Stimulated activated effector memory CD8-positive, alpha-beta T cell treated with anti-CD3 and anti-CD28 coated beads, Interleukin-12 subunit alpha, Interleukin-12 subunit beta, amount 100 ng/mL, for 72 hours (primary cell): ENCODE results near the gene MRPL55.
A peak's percentile ranks its signal among the peaks of the same experiment; 100 is the strongest.

ENCODE experiments used
- ATAC-seq: fragments of 150-1000 bp; cut with Tn5 transposase; 2 replicates; pipeline ENCODE4 v1.10.0; 2021
- DNase-seq, 2 donors: peaks; one replicate each; pipeline ENCODE4 v3.0.0; 2021 to 2022; ENCODE audit warnings: low spot score in 2 of 2
- H3K27ac Mint-ChIP-seq: one replicate; pipeline ENCODE4 v1.8.0; 2022; ENCODE audit warnings: mild to moderate bottlenecking, mixed read lengths
- H3K36me3 Mint-ChIP-seq: one replicate; pipeline ENCODE4 v1.8.0; 2022; ENCODE audit warnings: mild to moderate bottlenecking, mixed read lengths
- H3K4me1 Mint-ChIP-seq: one replicate; pipeline ENCODE4 v1.8.0; 2022; ENCODE audit warnings: mixed read lengths
- H3K4me3 Mint-ChIP-seq: one replicate; pipeline ENCODE4 v1.8.0; 2022; ENCODE audit warnings: mild to moderate bottlenecking, mixed read lengths
- H3K9me3 Mint-ChIP-seq: one replicate; pipeline ENCODE4 v1.8.0; 2022; ENCODE audit warnings: mixed read lengths

The MRPL55 gene

DNA sequence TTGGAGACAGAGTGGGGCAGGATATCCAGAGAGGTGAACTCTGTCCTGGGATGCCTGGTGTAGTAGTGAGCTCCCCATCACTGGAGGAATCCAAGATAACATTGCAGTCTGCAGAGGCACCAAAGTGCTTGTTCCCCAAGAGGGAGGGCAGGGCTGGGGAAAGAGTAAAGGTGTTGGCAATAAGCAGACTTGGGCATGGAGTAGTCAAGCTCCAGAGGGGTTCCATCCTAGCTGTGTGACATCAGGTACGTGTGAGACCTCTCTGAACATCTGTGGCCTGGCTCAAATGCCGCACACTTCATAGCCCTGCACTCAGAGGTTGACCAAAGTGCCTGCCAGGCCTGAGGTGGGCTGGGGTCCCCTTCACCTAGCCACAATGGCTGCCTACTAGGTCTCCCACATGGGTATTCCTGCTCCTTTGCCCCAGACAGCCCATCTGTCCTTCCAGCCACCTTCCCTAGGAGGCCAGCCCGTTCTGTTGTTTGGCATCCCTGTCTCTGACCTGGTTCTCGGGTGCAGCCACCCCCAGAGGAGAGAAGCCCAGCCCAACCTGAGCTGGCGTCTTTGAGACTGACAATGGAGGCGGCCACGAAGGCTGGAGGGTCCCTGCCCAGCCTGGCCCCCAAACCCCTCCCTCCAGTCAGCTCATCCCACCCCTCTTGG is 29.4 kb downstream of the MRPL55 start:
- ATAC-seq (no peak), DNase-seq (no peak)
- H3K36me3 Mint-ChIP-seq: peaks cover 35% of the 10 kb centered on the region
- H3K9me3 Mint-ChIP-seq: no peaks in the 10 kb centered on the region
- peaks cover 32% of the 10 kb centered on the region for H3K4me1 Mint-ChIP-seq
- H3K4me3 Mint-ChIP-seq: no peak overlapping the region
- H3K27ac Mint-ChIP-seq: no peak overlapping the region

DNA sequence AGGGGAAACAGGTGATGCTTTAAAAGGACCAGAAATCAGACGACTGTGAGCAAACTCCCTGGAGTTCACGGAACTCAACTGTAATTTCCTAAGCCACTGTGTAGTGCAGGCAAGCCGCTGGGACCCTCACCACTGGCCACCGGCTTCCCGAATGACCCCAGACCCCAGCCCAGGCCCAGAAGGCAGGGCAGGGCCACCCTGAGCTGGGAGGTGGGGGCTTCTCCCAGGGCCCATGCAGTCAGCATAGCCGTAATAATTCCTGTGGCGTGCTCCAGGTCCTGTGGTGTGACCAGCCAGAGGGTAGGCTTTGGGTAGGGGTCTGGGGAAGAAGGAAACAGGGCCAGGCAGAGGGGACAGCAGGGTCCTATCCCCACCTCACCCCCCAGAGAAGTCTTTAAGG is 30.1 kb downstream of the MRPL55 start:
- H3K27ac Mint-ChIP-seq: no peak overlapping the region

DNA sequence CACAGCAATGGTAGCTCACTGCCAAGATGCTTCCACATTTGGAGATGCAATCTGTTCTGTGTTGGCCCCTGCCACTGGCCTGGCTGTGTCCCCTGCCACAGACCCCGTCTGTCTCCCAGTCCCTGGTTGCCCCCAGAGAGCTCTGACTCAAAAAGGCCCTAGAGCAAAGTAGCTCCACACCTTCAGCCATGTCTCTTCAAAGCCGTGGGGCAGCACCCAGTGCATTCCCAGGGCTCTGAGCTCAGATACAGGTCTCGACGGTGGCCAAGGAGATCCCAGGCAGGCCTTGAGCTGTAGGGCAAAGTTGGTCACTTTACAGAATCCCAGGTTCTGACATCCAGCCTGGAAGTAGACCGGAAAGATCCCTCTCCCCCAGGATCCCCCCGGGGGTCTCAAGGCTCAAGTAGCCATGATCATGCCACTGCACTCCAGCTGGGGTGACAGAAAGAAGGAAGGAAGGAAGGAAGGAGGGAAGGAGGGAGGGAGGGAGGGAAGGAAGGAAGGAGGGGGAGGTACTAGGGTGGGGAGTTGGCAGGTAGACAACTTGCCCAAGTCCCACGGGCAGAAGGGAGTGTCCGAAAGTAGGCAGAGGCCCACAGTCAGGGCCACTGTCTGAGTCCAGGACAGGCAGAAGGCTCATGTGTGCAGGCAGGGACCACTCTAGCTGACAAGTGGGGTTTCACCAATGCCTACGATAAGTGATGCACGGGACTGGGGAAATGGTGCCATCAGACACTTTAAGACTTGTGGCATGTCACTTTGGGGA is 31.4 kb downstream of the MRPL55 start:
- Mint-ChIP-seq H3K27ac (no peak overlapping the region), H3K36me3 (peaks cover 15% of the 10 kb centered on the region), H3K4me1 (peaks cover 34% of the 10 kb centered on the region), H3K4me3 (no peak overlapping the region), H3K9me3 (no peaks in the 10 kb centered on the region)
- DNase-seq (no peak), ATAC-seq (no peak)

More for the DNA sequence above, 30.1 kb downstream of the MRPL55 start:
- Mint-ChIP-seq H3K4me3 (no peak overlapping the region), H3K36me3 (peaks cover 28% of the 10 kb centered on the region), H3K9me3 (no peaks in the 10 kb centered on the region), H3K4me1 (peaks cover 30% of the 10 kb centered on the region)
- ATAC-seq (no peak), DNase-seq (no peak)

DNA sequence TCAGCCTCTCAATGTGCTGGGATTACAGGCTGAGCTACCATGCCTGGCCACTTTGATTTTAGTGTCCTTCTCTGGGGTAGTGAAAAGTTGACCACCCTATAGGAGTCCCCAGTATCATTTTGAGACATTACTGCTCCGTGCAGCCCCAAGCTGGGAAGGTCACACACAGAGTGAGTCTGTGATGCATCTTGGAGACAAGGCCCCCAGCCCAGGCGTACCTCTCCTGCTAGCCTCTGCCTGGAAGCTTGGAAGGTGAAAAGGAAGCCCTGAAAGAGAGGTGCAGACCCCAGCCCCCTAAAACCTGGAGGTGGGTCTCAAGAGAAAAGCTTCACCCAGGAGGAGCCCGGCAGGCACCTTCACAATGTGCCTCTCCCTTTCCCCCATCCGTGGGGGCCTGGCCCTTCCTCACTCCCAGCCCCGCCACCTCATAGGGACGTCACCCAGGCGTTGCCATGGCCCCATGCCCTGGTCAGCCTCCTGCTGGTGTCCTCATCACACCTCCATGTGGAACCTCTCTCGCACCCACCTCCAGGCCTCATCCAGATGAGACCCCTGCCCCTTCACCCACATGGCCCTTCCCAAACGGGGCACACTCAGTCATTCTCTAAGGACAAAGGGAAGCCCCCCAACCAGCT is 32.2 kb downstream of the MRPL55 start:
- ATAC-seq: no peak
- Mint-ChIP-seq H3K9me3 (no peaks in the 10 kb centered on the region), H3K4me3 (no peak overlapping the region), H3K4me1 (peaks cover 35% of the 10 kb centered on the region), H3K36me3 (peaks cover 10% of the 10 kb centered on the region), H3K27ac (no peak overlapping the region)
- DNase-seq: no peak

DNA sequence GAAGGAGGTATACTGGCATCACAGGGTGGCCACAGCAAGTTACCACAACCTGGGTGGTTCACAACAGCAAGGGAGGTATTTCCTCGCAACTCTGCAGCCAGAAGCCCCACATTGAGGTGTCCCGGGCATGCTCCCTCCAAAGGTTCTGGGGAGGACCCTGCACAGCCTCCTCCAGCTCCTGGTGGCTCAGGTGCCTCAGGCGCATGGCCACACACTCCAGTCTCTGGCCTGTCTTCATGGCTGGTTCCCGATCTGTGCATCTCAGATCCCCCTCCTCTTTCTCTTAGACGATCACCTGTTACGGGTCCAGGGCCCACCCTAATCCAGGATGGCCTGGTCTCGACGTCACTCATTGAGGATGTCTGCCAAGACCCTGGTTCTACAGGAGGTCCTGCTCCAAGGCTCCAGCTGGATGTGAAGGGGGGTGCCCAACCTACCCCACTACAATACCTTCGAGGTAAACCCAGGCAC is 33.3 kb downstream of the MRPL55 start:
- Mint-ChIP-seq H3K9me3 (no peaks in the 10 kb centered on the region), H3K27ac (no peak overlapping the region), H3K4me1 (peaks cover 24% of the 10 kb centered on the region), H3K4me3 (no peak overlapping the region), H3K36me3 (peaks cover 10% of the 10 kb centered on the region)
- ATAC-seq (no peak), DNase-seq (no peak)

DNA sequence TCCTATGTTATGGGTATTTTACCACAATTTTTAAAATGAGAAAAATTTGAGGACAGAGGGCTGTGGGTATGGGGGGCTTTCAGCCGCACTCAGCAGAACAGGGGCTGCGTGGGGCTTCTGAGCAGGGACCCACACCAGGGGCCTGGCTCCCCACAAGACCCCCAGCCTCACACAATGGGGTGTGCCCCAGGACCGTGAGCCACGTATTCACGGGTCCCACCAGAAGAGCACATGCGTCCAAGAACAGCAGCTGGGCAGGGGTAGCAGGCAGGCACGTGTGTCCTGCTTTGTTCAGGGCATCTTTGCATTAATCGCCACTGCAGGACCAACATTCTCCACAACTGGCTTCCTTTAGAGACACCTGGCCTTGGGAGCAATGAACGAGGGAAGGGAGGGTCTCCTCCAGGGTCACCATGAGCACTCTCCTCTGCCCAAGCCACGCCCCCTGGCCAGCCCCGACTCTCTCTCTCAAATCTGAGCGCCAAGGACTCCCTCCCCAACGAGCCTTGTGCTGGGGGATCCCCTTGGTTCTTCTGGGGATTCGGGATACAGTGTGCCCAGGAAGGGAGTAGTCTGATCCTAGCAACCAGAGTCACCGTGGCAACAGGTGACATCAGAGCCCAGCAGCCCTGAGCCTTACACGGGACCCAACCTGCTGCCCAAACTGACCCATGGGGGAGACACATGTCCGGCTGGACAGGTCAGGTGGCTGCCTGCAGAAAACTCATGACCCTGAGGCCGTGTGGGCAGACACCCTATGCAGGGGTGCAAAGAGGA is 34.0 kb downstream of the MRPL55 start:
- H3K27ac Mint-ChIP-seq: no peak overlapping the region
- no peaks in the 10 kb centered on the region for H3K9me3 Mint-ChIP-seq
- H3K4me1 Mint-ChIP-seq: peaks cover 24% of the 10 kb centered on the region
- no peak for ATAC-seq
- no peak overlapping the region for H3K4me3 Mint-ChIP-seq
- peaks cover 10% of the 10 kb centered on the region for H3K36me3 Mint-ChIP-seq
- no peak for DNase-seq

DNA sequence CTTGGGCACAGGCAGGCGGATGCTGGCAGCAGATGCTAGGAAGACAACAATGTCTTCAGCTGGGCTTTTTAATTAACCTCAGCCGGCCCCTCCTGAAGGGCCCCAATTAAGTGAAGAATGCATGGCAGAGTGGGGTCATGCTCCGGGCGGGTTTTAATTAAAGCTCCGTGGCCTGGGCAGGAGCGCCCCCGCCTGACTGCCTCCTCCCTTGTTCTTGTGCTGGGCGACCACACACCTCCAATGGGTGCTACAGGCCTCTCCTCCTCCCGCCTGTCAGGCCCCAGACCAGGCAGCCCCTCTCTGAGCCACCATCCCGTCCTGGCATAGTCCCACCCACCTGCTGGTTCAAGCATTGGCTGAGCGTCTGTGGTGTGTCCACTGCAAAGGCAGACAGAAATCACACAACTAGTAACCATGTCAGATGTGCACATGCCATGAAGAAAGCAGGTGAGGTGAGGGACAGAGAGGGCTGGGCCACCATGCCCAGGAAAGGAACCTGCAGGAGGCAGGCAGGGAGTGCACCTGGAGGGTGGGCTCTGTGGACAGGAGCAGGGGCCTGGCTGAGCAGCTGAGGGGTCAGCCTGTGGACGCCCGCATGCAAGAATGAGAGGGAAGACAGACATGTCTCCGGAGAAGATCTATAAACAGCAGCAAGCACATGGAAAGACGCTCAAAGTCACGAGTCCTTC is 35.1 kb downstream of the MRPL55 start:
- Mint-ChIP-seq H3K4me1 (peaks cover 24% of the 10 kb centered on the region), H3K9me3 (no peaks in the 10 kb centered on the region), H3K36me3 (peaks cover 4% of the 10 kb centered on the region), H3K27ac (no peak overlapping the region), H3K4me3 (no peak overlapping the region)
- DNase-seq (no peak), ATAC-seq (peak; percentile 37)

DNA sequence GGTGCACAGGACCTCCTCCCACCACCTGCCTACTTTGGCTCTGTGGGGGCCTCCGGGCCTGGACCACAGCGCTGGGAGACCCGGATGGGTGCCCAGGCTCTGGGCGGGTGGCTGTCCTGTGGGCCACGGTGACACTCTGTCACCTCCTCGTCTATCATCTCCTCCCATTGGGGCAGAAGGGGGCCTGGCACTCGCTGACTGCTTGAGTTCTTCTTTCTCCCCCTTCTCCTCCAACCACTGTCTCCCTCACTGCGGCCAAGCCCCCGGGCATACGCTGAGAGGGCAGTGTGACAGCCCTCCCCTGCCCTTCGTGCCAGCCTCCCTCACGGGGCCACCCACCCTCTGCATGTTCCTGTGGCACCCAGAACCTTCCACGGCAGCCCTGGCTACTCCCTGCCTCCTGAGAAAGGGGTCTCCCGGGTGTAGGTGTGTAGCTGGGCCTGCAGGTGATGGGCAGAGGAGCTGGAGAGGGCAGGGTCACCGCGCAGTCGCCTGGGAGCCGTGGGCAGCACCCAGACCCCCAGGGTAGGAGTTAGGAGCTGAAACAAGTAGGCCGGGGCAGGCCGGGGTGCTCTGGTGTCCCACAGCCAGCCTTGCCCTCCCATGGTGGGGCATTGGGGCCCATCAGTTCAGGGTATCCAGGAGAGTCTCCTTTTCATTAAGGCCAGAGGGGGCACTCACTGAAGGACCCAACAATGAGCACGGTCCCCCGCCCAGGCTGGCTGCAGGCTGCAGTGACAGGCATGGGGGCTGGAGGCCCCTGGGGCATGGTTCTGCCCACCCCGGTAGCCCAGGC is 35.8 kb downstream of the MRPL55 start:
- Mint-ChIP-seq H3K4me3 (no peak overlapping the region), H3K36me3 (no peaks in the 10 kb centered on the region), H3K9me3 (no peaks in the 10 kb centered on the region), H3K27ac (no peak overlapping the region), H3K4me1 (peaks cover 24% of the 10 kb centered on the region)
- DNase-seq: no peak
- ATAC-seq: no peak

DNA sequence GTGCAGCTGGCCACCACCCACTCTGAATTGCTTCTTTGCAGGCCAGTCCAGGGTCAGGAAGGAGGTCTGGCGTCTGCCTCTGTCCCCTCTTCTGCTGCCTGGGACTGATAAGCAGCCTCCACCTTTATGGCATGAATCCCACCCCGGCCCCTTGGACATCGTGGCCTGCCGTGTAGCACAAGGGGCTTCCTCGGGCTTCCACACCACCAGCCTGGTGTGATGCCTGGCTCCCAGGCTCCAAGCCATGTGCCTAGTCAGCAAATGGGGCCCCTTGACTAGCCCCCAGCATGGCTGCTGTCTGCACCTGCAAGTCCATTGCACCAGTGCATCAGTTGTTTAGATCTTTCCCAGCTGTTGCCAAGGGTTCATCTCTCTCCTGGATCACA is 36.4 kb downstream of the MRPL55 start:
- no peak for ATAC-seq
- H3K27ac Mint-ChIP-seq: no peak overlapping the region
- peaks cover 20% of the 10 kb centered on the region for H3K4me1 Mint-ChIP-seq
- no peak for DNase-seq
- H3K36me3 Mint-ChIP-seq: no peaks in the 10 kb centered on the region
- H3K4me3 Mint-ChIP-seq: no peak overlapping the region
- H3K9me3 Mint-ChIP-seq: no peaks in the 10 kb centered on the region

DNA sequence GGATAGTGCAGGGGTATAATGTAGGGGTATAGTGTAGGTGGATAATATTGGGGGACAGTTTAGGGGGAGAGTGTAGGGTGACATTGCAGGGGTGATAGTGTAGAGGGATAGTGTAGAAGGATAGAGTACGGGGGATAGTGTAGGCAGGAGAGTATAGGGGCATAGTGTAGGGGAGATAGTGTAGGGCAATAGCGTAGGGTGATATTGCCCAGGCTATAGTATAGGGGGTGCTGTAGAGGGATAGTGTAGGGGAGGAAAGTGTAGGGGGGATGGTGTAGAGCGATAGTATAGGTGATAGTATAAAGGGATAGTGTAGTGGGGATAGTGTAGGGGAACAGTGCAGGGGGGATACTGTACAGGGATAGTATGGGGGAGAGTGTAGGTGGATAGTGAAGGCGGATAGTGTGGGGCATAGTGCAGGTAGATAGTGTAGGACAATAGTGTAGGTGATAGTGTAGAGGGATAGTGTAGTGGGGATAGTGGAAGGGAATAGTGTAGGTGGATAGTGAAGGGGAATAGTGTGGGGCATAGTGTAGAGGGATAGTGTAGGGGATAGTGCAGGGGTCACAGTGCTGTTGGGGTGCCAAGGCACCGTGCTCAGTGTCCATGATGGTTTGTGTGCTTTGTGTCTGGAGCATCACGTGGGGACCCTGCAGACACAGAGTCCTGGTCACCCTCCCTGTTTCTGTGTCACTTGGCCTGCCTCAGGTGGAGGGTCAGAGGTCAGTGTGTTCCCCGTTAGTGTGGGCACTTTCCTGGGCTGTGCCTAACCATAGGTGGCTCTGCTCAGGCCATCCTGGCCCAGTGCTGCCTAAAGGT is 37.1 kb downstream of the MRPL55 start:
- no peaks in the 10 kb centered on the region for H3K9me3 Mint-ChIP-seq
- no peak overlapping the region for H3K27ac Mint-ChIP-seq
- H3K4me3 Mint-ChIP-seq: no peak overlapping the region
- DNase-seq (no peak), ATAC-seq (peak; percentile 29)
- H3K36me3 Mint-ChIP-seq: no peaks in the 10 kb centered on the region
- peaks cover 14% of the 10 kb centered on the region for H3K4me1 Mint-ChIP-seq

DNA sequence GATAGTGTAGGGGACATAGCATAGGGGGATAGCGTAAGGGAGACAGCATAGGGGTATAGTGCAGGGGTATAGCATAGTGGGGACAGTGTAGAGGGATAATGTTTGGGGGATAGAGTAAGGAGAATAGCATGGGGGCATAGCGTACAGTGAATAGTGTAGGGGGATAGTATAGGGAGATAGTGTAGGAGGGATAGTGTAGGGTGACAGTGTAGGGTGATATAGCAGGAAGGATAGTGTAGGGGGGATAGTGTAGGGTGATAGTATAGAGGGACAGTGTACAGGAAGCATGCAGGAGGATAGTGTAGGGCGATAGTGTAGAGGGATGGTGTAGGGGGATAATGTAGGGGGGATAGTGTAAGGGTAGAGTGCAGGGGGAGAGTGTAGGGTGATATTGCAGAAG is 38.2 kb downstream of the MRPL55 start:
- DNase-seq: no peak
- ATAC-seq: no peak

DNA sequence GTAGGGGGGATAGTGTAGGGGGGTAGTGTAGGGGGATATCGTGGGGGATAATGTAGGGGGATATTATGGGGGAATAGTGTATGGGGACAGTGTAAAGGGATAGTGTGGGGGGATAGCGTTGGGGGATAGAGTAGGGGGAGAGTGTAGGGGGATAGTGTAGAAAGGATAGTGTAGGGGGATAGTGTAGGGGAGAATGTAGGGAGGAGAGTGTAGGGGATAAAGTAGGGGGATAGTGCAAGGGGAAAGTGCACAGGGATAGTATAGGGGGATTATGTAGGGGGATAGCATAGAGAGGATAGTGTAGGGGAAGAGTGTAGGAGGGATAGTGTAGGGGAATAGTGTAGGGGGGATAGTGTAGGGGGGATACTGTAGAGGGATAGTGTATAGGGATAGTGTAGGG is 38.9 kb downstream of the MRPL55 start:
- ATAC-seq: no peak
- H3K4me3 Mint-ChIP-seq: no peak overlapping the region
- H3K27ac Mint-ChIP-seq: no peak overlapping the region

More for the DNA sequence above, 38.2 kb downstream of the MRPL55 start:
- Mint-ChIP-seq H3K9me3 (no peaks in the 10 kb centered on the region), H3K4me3 (no peak overlapping the region), H3K27ac (no peak overlapping the region), H3K4me1 (peaks cover 14% of the 10 kb centered on the region), H3K36me3 (no peaks in the 10 kb centered on the region)

DNA sequence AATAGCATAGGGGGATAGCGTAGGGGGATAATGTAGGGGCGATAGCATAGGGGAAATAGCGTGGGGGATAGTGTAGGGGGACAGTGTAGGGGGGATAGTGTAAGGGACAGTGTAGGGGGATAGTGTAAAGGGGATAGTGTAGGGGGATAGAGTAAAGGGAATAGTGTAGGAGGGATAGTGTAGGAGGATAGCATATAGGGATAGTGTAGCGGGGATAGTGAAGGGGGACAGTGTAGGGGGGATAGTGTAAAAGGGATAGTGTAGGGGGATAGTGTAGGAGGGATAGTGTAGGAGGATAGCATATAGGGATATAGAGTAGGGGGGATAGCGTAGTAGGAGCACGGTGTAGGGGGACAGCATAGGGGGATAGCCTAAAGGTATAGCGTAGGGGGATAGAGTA is 40.7 kb downstream of the MRPL55 start:
- no peak overlapping the region for H3K4me3 Mint-ChIP-seq
- H3K9me3 Mint-ChIP-seq: no peaks in the 10 kb centered on the region
- ATAC-seq (no peak), DNase-seq (no peak)
- H3K4me1 Mint-ChIP-seq: peaks cover 7% of the 10 kb centered on the region
- no peaks in the 10 kb centered on the region for H3K36me3 Mint-ChIP-seq
- H3K27ac Mint-ChIP-seq: no peak overlapping the region

More for the DNA sequence above, 38.9 kb downstream of the MRPL55 start:
- no peak for DNase-seq
- Mint-ChIP-seq H3K9me3 (no peaks in the 10 kb centered on the region), H3K4me1 (peaks cover 14% of the 10 kb centered on the region), H3K36me3 (no peaks in the 10 kb centered on the region)
